Neural progenitor cell (in vitro differentiated cells): Measurements from ENCODE around the gene CKS1B.

Experiments
- EZH2 ChIP-seq: fragments of 200-600 bp; sonication (generic); IDR thresholded peaks from 2 replicates; pipeline ENCODE4 v1.6.1; 2017; ENCODE audit warnings: antibody characterized with exemption, mild to moderate bottlenecking, moderate library complexity
- TF ChIP-seq, protein P1 (sequence below): fragments of 200-600 bp; sonication (generic); IDR thresholded peaks from 2 replicates; pipeline ENCODE4 v1.5.1; 2017; ENCODE audit warnings: antibody characterized with exemption, mild to moderate bottlenecking

DNA sequence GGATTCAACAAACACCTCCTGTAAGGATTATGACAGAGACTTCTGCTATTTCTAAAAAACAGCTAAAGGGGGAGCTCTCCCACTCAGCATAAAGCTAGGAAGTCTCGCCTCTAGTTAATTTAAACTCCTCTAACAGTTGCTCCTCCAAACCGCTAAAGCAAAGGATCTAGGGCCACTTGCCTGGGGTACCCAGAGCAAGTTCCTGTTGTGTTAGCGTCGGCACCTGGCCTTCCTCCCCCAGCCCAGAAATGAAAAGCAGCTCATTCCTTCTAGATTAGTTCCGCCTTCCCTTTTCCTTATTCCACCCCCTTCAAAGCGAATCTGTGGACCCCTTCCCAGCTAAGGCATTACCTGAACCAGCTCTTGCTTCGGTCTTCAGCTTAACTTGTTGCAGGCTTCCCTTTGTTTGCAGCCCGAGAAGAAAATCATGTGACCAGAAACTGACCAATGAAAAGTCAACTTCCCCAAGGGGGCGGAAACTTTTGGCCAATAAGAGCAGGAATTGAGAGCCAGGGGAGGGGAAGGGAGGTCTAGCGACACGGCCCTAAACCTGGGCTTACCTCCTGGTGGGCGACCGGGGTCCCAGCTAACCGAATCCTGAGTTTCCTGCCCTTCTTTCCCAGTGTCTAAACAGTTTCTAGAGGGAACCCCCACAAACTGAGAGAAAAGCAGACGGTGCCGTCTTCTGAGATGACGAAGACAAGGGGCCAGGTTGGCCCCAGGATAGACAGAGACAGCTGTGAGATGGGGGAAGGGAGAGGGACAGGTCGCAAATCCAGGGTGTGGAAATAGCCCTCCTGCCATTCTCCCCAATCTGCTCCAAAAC, 18.6 kb upstream of the CKS1B start, which contains the start of gene PBXIP1:
- TF ChIP-seq, protein P1, sequence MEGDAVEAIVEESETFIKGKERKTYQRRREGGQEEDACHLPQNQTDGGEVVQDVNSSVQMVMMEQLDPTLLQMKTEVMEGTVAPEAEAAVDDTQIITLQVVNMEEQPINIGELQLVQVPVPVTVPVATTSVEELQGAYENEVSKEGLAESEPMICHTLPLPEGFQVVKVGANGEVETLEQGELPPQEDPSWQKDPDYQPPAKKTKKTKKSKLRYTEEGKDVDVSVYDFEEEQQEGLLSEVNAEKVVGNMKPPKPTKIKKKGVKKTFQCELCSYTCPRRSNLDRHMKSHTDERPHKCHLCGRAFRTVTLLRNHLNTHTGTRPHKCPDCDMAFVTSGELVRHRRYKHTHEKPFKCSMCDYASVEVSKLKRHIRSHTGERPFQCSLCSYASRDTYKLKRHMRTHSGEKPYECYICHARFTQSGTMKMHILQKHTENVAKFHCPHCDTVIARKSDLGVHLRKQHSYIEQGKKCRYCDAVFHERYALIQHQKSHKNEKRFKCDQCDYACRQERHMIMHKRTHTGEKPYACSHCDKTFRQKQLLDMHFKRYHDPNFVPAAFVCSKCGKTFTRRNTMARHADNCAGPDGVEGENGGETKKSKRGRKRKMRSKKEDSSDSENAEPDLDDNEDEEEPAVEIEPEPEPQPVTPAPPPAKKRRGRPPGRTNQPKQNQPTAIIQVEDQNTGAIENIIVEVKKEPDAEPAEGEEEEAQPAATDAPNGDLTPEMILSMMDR, result peak; percentile 48
- no peak for TF ChIP-seq EZH2
